Measurements from ENCODE around the gene MT1G. TPM values are rescaled to one million over a fixed set of nuclear protein-coding genes. Genes with fewer than 3 reads are reported as not detected.

MT1G gene
- total RNA-seq, 2 experiments from 2014 or later = 8.0 to 10.2 TPM

Other genes starting within 250 kb of the MT1G start
- gene AMFR, start 242.5 kb downstream of the MT1G start, total RNA-seq = 10 to 100 TPM; 52.5 to 58.5 TPM
- gene NUDT21, start 216.7 kb downstream of the MT1G start, total RNA-seq = 100 to 1,000 TPM; 213 to 241 TPM
- gene OGFOD1, start 216.5 kb downstream of the MT1G start, total RNA-seq = 10 to 100 TPM; 43.8 to 44.2 TPM
- gene BBS2, start 148.0 kb downstream of the MT1G start, total RNA-seq = 10 to 100 TPM; 16.7 to 21.5 TPM
- not detected for gene MT4, start 103.0 kb downstream of the MT1G start, total RNA-seq
- 1 to 10 TPM; 3.0 to 3.8 TPM for gene MT3, start 78.5 kb downstream of the MT1G start, total RNA-seq
- gene MT2A, start 59.5 kb downstream of the MT1G start, total RNA-seq = 100 to 1,000 TPM; 146 to 268 TPM
- 100 to 1,000 TPM; 100 to 154 TPM for gene MT1E, start 42.3 kb downstream of the MT1G start, total RNA-seq
- not detected for gene MT1M, start 35.4 kb downstream of the MT1G start, total RNA-seq
- gene MT1A, start 29.4 kb downstream of the MT1G start, total RNA-seq = not detected
- not detected for gene MT1B, start 16.2 kb downstream of the MT1G start, total RNA-seq
- gene MT1F, start 10.1 kb downstream of the MT1G start, total RNA-seq = 10 to 100 TPM; 19.6 to 24.3 TPM
- under 1 TPM; 0.62 TPM for gene MT1H, start 1.7 kb upstream of the MT1G start, total RNA-seq
- 10 to 100 TPM; 57.6 to 59.1 TPM for gene MT1X, start 14.4 kb upstream of the MT1G start, total RNA-seq
- gene NUP93, start 62.1 kb upstream of the MT1G start, total RNA-seq = 10 to 100 TPM; 85.0 to 85.9 TPM
- not detected for gene SLC12A3, start 197.1 kb upstream of the MT1G start, total RNA-seq

Measured in activated CD4-positive, alpha-beta T cell treated with anti-CD3 and anti-CD28 coated beads, Interleukin-2, amount 10 ng/mL, durations not matched to agents 7 days and 5 days (primary cell).